ENCODE data around the gene CACNA1B. TPM values are rescaled to one million over a fixed set of nuclear protein-coding genes. Genes with fewer than 3 reads are reported as not detected.

The CACNA1B gene
- total and polyA plus RNA-seq, 2 experiments from 2014 or later: 0.39 to 0.60 TPM

DNA sequence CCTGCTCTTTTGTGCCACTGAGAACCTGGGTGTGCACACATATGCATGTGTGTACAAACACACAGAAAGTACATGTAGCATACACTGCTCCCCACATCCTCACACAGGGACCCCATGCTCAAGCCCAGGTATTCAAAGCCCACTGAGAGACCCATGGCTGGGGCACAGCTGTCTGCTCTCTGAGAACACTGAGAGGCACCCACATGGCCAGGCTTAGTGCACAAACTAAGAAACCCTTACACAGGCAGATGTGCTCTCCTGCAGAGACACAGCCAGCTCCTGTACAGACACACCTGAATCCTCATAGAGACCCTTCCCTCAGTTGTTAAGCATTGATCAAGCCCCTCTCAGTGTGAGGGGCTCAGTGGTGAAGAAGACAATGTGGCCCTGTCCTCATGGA is 92.5 kb downstream of the CACNA1B start:
- H3K4me3 ChIP-seq: no peak overlapping the region
- H3K36me3 ChIP-seq: no peaks in the 10 kb centered on the region
- H3K9me3 ChIP-seq (ENCODE audit: low read depth): no peaks in the 10 kb centered on the region
- no peak for DNase-seq (ENCODE audit: low read depth in 1 of 2, low spot score in 1 of 2)
- TF ChIP-seq, protein P1, sequence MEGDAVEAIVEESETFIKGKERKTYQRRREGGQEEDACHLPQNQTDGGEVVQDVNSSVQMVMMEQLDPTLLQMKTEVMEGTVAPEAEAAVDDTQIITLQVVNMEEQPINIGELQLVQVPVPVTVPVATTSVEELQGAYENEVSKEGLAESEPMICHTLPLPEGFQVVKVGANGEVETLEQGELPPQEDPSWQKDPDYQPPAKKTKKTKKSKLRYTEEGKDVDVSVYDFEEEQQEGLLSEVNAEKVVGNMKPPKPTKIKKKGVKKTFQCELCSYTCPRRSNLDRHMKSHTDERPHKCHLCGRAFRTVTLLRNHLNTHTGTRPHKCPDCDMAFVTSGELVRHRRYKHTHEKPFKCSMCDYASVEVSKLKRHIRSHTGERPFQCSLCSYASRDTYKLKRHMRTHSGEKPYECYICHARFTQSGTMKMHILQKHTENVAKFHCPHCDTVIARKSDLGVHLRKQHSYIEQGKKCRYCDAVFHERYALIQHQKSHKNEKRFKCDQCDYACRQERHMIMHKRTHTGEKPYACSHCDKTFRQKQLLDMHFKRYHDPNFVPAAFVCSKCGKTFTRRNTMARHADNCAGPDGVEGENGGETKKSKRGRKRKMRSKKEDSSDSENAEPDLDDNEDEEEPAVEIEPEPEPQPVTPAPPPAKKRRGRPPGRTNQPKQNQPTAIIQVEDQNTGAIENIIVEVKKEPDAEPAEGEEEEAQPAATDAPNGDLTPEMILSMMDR (IDR thresholded peaks at IDR 0.05; ENCODE audit: low read depth, low read length): no peak
- no peak overlapping the region for H3K27ac ChIP-seq
- H3K4me1 ChIP-seq (ENCODE audit: low read depth): no peaks in the 10 kb centered on the region
- H3K27me3 ChIP-seq: no peaks in the 10 kb centered on the region

DNA sequence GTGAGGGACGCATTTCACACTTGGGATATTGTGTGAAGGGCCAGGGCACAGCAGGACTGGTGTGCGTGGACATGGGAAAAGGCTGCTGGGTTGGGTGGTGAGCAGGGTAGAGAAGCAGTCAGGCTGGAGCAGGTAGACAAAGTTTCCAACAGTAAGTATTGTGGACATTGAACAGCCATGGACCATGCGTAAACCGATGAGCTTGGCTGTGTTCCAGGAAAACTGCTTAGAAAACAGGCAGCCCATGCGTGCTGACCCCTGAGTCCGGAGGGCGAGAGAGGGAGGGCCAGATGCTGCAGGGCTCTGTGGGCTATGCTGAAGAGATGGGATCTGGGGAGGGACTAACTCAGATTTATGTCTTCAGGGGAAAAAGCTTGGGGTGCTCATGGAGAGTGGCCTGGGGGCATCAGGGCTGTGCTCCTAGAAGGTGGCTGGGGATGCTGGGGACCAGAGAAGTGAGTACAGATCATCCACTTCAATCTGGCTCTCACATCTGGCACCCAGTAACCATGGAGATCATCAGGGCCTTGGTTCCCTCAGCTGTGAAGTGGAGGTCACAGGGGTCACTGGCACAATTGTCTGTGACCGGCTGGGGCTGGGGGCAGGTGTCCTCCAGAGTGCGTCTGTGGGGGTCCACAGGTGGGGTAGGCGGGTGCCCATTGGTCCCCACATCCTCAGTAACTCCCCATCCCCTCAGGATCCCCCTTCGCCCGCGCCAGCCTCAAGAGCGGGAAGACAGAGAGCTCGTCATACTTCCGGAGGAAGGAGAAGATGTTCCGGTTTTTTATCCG is 93.3 kb downstream of the CACNA1B start:
- no peaks in the 10 kb centered on the region for H3K27me3 ChIP-seq
- H3K9me3 ChIP-seq (ENCODE audit: low read depth): no peaks in the 10 kb centered on the region
- TF ChIP-seq, protein P1 (IDR thresholded peaks at IDR 0.05; ENCODE audit: low read depth, low read length): no peak
- no peaks in the 10 kb centered on the region for H3K4me1 ChIP-seq (ENCODE audit: low read depth)
- no peaks in the 10 kb centered on the region for H3K36me3 ChIP-seq
- no peak for DNase-seq (ENCODE audit: low read depth in 1 of 2, low spot score in 1 of 2)
- H3K27ac ChIP-seq: no peak overlapping the region
- no peak overlapping the region for H3K4me3 ChIP-seq

DNA sequence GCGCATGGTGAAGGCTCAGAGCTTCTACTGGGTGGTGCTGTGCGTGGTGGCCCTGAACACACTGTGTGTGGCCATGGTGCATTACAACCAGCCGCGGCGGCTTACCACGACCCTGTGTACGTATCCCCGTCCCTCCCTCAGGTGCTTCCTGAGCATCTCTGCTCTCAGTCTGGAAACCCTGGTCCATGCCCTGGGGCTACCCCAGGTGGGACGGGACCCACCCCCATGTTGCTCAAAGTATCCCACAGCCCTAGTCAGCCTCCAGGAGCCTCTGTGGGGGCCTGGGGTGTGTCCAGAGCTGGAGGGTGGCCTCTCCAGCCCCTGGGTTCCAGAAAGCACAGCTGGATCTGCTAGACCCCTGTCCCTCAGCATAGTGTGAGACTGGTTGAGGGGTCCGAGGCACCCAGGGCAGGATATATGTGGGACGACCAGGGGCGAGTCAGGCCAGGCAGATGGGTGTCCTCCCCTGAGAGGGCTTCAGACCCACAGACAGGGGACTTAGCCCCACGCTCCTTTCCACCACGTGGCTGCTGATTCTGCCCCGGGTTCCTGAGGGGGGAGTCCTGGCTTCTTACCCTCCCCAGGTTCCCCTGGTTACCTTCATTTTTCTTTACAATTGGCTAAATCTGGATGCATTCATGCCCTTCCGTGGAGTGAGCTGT is 94.0 kb downstream of the CACNA1B start:
- no peak for DNase-seq (ENCODE audit: low read depth in 1 of 2, low spot score in 1 of 2)
- Histone ChIP-seq H3K36me3 (no peaks in the 10 kb centered on the region), H3K27me3 (no peaks in the 10 kb centered on the region), H3K27ac (no peak overlapping the region), H3K4me1 (ENCODE audit: low read depth) (no peaks in the 10 kb centered on the region), H3K9me3 (ENCODE audit: low read depth) (no peaks in the 10 kb centered on the region), H3K4me3 (no peak overlapping the region)
- TF ChIP-seq, protein P1 (IDR thresholded peaks at IDR 0.05; ENCODE audit: low read depth, low read length): no peak

DNA sequence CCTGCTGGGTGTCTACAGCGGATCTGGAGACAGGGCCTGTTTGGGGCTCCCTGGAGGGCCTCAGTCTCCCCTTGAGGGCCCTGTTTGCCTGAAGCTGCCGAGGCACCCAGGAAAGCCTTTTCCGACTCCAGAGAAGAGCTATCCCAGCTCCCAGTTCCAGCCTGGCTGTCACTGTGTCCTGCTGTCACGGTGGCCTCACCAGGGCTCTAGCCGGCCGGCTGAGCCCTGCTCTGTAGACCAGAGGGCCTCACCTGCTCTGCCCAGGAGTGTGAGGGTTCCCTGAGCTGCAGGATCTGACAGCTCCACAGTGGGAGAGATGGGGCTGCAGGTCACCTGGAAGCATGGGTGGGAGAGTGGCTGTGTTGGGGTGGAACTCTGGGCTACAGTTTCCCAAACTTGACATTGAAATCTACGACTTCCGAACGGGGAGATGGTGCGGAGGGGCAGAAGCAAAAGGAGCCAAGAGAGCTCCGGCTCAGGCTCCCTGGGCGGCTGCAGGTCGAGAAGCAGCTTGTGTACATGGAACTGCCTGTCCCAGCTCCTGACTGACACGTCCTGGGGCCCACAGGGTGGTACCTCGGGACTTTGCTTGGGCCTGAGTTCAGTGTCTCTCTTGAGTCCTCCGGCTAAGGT is 94.9 kb downstream of the CACNA1B start:
- Histone ChIP-seq H3K27ac (no peak overlapping the region), H3K36me3 (no peaks in the 10 kb centered on the region), H3K9me3 (ENCODE audit: low read depth) (no peaks in the 10 kb centered on the region), H3K4me1 (ENCODE audit: low read depth) (no peaks in the 10 kb centered on the region), H3K4me3 (no peak overlapping the region), H3K27me3 (no peaks in the 10 kb centered on the region)
- TF ChIP-seq, protein P1 (IDR thresholded peaks at IDR 0.05; ENCODE audit: low read depth, low read length): no peak
- no peak for DNase-seq (ENCODE audit: low read depth in 1 of 2, low spot score in 1 of 2)

DNA sequence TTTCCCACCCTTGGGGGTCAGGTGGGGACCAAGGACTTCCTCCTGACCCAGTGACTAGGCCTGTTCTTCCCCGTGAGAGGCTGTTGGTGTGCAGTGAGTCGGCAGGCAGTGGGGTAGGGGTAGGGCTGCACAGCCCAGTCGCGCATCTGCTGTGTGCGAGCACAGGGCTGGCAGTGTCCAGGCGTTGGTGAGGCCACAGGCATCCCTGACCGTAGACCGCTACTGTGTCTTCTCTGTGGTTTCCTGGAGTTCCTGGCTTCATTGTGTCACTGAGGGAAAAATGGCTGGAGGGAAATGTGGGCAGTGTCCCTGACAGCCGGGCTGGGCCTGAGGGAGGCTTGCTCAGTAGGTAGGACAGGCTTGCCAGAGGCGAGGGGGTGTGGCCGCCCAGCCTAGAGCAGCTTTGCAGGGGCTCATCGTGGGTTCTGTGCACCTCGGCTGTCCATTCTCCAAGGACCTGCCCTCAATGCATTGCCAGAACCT is 95.4 kb downstream of the CACNA1B start:
- Histone ChIP-seq H3K36me3 (no peaks in the 10 kb centered on the region), H3K4me1 (ENCODE audit: low read depth) (no peaks in the 10 kb centered on the region), H3K9me3 (ENCODE audit: low read depth) (no peaks in the 10 kb centered on the region), H3K27me3 (no peaks in the 10 kb centered on the region), H3K27ac (no peak overlapping the region), H3K4me3 (no peak overlapping the region)
- TF ChIP-seq, protein P1 (IDR thresholded peaks at IDR 0.05; ENCODE audit: low read depth, low read length): no peak
- no peak for DNase-seq (ENCODE audit: low read depth in 1 of 2, low spot score in 1 of 2)
